Measurements from ENCODE around the gene SPATA31A7.
"Not testable (repeated sequence)": the region's sequence is repeated elsewhere in the genome, so short reads cannot be mapped to it uniquely, and the experiment has no call there.

SPATA31A7 gene

DNA sequence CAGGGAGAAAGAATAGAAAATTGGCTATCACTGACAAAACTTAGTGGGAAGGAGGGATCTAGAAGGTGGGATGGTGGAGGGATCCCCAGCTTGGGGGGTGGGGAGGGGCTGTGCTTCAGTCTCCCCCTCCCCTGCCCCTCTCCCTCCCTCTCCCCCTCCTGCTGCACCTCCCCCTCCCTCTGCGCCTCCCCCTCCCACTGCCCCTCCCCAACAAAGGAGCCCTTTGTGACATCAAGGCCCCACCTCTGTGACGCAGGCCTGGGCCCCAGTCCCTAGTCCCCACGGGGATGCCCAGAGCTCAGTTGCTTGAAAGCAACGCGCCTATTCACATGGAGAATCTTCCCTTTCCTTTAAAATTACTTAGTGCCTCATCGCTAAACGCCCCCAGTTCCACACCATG, at the start of gene SPATA31A7:
Gene SPATA31A7 (plus strand): TSS at position 301 of the 400 bp plus-strand sequence. CDS start 29 bp downstream, at position 330.
- H3K4me3 ChIP-seq (ENCODE audit: low read depth, low read length); DNase-seq (ENCODE audit: low read depth): not testable (repeated sequence)

DNA sequence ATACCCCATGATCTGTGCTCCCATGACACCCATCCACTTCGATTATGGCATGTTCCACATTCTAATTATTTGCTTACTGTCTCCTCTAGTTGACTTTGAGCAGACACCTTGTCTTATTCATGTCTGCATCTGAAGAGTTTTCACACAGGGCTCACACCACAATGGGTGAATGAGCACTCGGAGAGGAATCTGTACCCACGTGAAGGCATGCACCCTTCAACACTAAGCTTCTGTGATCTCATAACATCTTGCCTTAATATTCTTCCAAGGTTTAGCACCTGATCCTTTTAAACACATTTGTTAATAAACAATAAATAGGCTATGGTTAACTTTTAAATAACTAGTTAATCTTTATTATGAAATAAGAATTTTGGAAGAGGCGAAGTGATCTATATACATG, 36.6 kb downstream of the SPATA31A7 start:
- DNase-seq (ENCODE audit: low read depth); H3K4me3 ChIP-seq (ENCODE audit: low read depth, low read length): not testable (repeated sequence)
